Cardiac muscle cell (in vitro differentiated cells and primary cell): Measurements from ENCODE around the gene GSTP1. TPM values are rescaled to one million over a fixed set of nuclear protein-coding genes. Genes with fewer than 3 reads are reported as not detected.

Experiments used
- DNase-seq, 2 donors: peaks; one replicate each; pipeline versions ENCODE4 v3.0.0 to v3.0.0-alpha.2; 2010 to 2017; ENCODE audit warnings: low read depth in 1 of 2, low spot score in 1 of 2
- H3K27ac ChIP-seq: fragments of 200-600 bp; sonication (generic); 2 replicates; pipeline ENCODE4 v1.5.1; 2016
- H3K27me3 ChIP-seq: fragments of 200-600 bp; sonication (generic); 2 replicates; pipeline ENCODE4 v1.6.0; 2016; ENCODE audit warnings: control low read depth
- H3K36me3 ChIP-seq: fragments of 200-600 bp; sonication (generic); 2 replicates; pipeline ENCODE4 v1.5.1; 2016; ENCODE audit warnings: control low read depth
- H3K4me1 ChIP-seq: fragments of 200-600 bp; sonication (generic); 2 replicates; pipeline ENCODE4 v1.8.1; 2017; ENCODE audit warnings: low read depth, mild to moderate bottlenecking, mixed run types
- H3K4me3 ChIP-seq: fragments of 200-600 bp; sonication (generic); 2 replicates; pipeline ENCODE4 v1.5.1; 2016; ENCODE audit warnings: mild to moderate bottlenecking
- H3K9me3 ChIP-seq: fragments of 200-600 bp; sonication (generic); 2 replicates; pipeline ENCODE4 v1.5.1; 2017; ENCODE audit warnings: low read depth, mild to moderate bottlenecking, control low read depth
- CTCF ChIP-seq: IDR thresholded peaks from 2 replicates; pipeline ENCODE4 v1.5.1; 2012; ENCODE audit warnings: low read depth, mild to moderate bottlenecking, low read length
- polyA plus RNA-seq: library from polyadenylated mRNA; unstranded; fragments of >200 nt; fragmentation: Nextera tagmentation; extraction: Ambion mirVana; gene quantifications from 2 replicates; pipeline ENCODE4 v1.2.1, GENCODE V29; 2016
- total RNA-seq: library from RNA; depleted of rRNA; stranded (reverse); fragments of >200 nt; gene quantifications from 2 replicates; pipeline ENCODE4 v1.2.3, GENCODE V29; 2016

GSTP1 gene
- total and polyA plus RNA-seq, 2 experiments from 2014 or later = 957 to 1,052 TPM

- no peak for TF ChIP-seq CTCF
- no peak overlapping the region for H3K27ac ChIP-seq
- DNase-seq = no peak
- no peaks in the 10 kb centered on the region for H3K9me3 ChIP-seq
- no peak overlapping the region for H3K4me3 ChIP-seq
- no peaks in the 10 kb centered on the region for H3K27me3 ChIP-seq
- H3K4me1 ChIP-seq = peaks cover 24% of the 10 kb centered on the region
- peaks cover 24% of the 10 kb centered on the region for H3K36me3 ChIP-seq
These were observed 28.3 kb downstream of the GSTP1 start for GRCh38 chr11:67611704-67612587.

- H3K4me3 ChIP-seq = no peak overlapping the region
- H3K9me3 ChIP-seq = no peaks in the 10 kb centered on the region
- peaks cover 26% of the 10 kb centered on the region for H3K4me1 ChIP-seq
- H3K36me3 ChIP-seq = peaks cover 24% of the 10 kb centered on the region
- no peak for DNase-seq
- H3K27me3 ChIP-seq = no peaks in the 10 kb centered on the region
- no peak for TF ChIP-seq CTCF
- H3K27ac ChIP-seq = no peak overlapping the region
These were observed 29.1 kb downstream of the GSTP1 start for GRCh38 chr11:67612751-67613150.

GRCh38 chr11:67613313-67613959, 29.8 kb downstream of the GSTP1 start:
- H3K4me3 ChIP-seq = no peak overlapping the region
- H3K27me3 ChIP-seq = no peaks in the 10 kb centered on the region
- no peak for DNase-seq
- no peak for TF ChIP-seq CTCF
- peaks cover 24% of the 10 kb centered on the region for H3K36me3 ChIP-seq
- H3K4me1 ChIP-seq = peaks cover 28% of the 10 kb centered on the region
- H3K9me3 ChIP-seq = no peaks in the 10 kb centered on the region
- peak overlapping the region; percentile 7 for H3K27ac ChIP-seq

GRCh38 chr11:67613960-67614715, 30.5 kb downstream of the GSTP1 start:
- peak; percentile 53 to 71 for DNase-seq
- H3K9me3 ChIP-seq = no peaks in the 10 kb centered on the region
- H3K27ac ChIP-seq = peak overlapping the region; percentile 7
- no peaks in the 10 kb centered on the region for H3K27me3 ChIP-seq
- H3K36me3 ChIP-seq = peaks cover 20% of the 10 kb centered on the region
- H3K4me3 ChIP-seq = no peak overlapping the region
- peak; percentile 74 for TF ChIP-seq CTCF
- peaks cover 28% of the 10 kb centered on the region for H3K4me1 ChIP-seq
